CD1c-positive myeloid dendritic cell (primary cell): ENCODE data around the gene ASB16.

ENCODE experiments used
- DNase-seq: peaks from one replicate; pipeline ENCODE4 v3.0.0-alpha.2; 2016; ENCODE audit errors: extremely low spot score

The ASB16 gene

DNA sequence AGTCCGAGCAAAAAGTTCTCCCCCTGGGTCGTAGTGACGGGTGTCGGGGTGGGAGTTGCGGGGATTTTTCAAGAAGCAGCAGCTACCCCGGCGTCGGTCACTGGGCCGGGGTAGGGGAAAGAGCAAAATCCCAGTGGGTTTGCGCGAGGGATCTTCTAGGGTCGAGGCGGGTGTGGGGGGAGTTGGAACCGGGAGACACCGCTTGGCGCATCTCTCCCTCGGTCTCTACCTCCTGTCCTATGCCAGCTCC lies 51.3 kb downstream of the ASB16 start:
- DNase-seq: no peak

GRCh38 chr17:44222112-44222869 lies 51.8 kb downstream of the ASB16 start:
- peak; percentile 40 for DNase-seq

GRCh38 chr17:44223541-44224071 lies 53.1 kb downstream of the ASB16 start:
- no peak for DNase-seq
